Glomerular endothelial cell (primary cell): ENCODE measurements around the gene ARSB. TPM values are rescaled to one million over a fixed set of nuclear protein-coding genes. Genes with fewer than 3 reads are reported as not detected.
"Not testable (repeated sequence)": the region's sequence is repeated elsewhere in the genome, so short reads cannot be mapped to it uniquely, and the experiment has no call there.

Experiments used
- DNase-seq: peaks from one replicate; pipeline ENCODE4 v3.0.0-alpha.2; 2011; ENCODE audit warnings: low read depth, low spot score; ENCODE audit errors: extremely low read depth
- total RNA-seq: library from RNA; depleted of rRNA; stranded (reverse); fragments of >200 nt; gene quantifications from 2 replicates; pipeline ENCODE4 v1.2.3, GENCODE V29; 2015

Gene ARSB
- total RNA-seq, 1 donor from 2014 or later = 37.2 TPM

DNA sequence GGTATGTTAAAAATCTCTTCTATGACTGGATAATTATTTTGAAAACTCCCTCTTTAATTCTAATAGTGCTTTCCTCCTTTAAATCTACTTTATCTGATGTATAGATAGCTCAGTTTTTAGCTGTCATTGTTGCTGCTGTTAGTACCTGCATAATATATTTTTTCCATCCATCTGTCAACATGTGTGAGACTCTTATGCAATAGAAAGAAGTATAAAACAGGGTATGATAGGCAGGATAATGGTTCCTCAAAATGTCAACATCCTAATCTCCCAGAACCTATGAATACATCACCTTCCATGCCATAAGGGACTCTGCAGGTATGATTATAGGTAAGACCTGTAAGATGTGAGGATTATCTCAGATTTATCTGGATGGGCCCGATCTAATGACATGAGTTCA is 199.7 kb downstream of the ARSB start:
- no peak for DNase-seq

DNA sequence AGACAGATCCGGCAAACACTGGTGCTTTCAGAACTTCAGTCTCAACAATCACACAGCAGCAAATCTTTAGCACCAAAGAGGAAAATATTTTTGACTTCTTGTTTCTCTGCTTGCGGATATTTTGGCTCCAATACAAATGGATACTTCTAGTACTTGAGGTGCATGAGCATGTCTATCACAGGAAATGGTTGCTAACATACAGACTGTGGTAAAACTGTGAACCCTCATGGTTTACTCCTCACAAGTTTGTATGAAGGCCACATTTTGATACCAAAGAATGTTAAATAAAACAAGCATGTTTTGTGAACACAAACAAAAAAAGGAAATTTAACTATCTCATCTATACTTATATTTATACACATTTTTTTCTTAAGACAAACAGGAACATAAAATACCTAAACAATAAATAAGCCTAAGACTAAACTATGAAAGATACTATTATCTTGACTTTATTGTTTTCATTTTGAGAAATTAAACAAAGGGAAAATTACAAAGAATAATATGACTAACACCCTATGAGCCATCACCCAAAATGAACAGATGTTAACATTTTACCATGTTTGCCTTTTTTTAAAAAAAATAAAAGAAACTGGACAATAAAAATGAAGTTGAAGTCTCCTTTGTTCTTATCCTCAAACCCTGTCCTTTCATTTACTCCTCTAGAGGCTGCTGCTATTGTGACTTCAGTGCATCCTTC is 201.5 kb downstream of the ARSB start:
- DNase-seq = no peak

DNA sequence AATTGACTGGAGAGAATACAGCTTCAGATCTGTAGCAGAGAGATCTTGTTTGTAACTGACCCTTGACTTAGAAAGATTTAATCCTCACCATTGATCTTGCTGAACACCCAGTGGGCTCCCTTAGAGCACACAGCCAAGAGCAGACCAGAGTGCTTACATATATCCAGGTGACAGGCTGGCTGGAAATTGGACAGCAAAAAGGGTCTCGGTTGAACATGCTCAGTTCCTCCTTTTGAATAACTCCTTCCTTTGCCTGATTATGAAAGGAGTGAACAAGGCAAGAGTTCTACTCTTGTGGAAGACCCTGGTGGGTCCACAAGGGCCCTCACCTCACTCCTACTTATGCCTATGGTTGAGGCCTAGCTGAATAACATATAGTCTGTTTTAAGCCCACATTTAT is 202.4 kb downstream of the ARSB start:
- DNase-seq = no peak

DNA sequence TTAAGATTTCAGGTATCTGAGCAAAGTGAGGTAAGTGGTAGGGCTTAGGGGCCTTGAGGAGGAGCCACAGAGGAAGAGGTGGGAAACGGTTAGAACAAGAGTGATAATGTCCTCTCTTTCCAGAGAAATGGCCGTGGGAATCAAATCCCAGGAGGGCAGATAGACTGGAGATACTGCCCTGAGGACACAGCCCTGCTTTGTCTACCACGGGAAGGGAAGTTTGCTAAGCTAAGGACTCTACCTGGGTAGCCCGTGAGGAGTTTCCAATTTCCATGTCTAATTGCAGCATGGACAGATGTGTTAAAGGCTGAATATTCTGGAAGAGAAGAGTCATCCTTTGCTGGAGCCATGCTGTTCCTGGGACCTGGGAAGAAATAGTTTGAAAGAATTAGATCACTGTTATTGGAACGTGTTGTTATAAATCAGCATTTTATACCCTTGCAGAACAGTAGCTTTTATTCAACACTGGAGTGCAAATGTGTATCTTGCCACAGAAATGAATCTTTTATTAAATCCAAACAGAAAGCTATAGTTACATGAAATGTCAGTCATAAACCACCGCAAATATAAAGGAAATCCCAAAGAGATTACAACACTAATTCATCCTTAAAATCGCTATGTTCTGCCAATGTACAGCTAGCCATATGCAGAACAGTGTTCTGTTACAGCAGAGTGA is 203.4 kb downstream of the ARSB start:
- DNase-seq = no peak

DNA sequence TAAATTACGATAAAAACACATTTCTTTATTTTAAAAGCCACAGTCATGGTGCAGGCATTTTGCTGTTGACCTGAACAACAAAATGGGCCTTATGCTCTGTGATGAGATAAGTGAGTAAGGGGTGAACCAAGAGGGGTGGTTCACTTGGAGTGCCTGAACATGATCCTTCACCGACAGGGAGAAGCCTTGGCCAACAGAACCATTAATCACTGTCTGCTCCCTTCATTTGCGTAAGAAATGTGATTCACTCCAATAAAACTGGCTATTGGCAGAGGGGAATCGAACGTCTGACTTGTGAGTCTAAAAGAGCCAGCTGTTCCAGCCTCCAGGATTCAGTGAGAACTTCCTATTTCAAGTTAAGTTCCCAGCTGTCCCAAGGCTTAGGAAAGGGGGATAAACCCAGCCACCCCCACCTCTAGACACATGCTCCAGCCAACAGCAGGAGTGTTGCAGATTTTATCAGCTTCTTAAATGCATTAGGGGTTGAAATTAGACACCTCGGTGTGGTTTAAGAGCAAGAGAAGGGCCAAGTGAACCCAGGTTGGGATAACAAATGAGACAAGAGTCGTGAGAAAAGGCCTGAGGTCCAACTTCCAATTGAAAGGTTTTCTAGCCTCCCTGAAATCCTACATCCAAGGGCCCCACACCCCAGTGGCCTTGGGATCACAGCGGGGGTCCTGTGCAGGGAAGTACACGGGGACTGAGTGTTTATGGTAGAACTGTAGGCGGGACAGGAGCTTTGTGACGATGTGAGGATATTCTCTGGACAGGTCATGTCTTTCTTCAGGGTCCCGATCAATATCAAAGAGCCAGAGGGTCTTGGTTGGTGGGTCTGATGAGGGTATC is 205.1 kb downstream of the ARSB start:
- DNase-seq = no peak

DNA sequence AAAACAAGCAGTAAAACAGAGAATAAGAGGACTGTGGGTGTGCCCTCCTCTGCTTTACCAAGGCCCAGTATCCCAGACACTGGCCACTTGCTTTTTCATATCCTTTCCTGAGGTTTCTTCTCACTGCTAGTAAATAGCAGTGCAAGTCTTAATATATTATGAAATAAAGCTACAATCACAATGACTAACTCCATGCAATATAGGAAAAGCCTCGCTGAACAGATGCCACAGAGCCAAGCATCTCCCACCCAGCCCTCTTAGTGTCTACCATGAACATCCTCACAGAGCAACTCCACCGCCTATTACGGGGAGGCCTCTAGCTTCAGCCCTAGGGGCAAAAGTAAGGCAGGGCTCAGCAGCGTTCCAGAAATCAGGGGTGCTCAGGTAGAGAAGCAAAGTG is 205.8 kb downstream of the ARSB start:
- no peak for DNase-seq

DNA sequence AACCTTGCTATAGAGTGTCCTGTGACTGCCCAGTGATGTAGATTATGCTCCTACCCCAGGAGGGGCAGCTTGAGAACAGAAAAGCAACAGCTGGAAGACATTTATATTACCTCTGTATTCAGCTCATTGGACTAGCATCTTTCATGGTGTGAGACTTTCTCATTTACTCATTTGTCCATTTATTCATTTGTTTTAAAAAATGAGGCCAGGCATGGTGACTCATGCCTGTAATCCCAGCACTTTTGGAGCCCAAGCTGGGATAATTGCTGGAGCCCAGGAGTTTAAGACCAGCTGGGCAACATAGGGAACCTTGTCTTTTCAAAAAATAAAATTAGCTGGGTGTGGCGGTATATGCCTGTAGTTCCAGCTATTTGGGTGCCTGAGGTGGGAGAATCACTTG is 206.6 kb downstream of the ARSB start:
- DNase-seq = no peak

DNA sequence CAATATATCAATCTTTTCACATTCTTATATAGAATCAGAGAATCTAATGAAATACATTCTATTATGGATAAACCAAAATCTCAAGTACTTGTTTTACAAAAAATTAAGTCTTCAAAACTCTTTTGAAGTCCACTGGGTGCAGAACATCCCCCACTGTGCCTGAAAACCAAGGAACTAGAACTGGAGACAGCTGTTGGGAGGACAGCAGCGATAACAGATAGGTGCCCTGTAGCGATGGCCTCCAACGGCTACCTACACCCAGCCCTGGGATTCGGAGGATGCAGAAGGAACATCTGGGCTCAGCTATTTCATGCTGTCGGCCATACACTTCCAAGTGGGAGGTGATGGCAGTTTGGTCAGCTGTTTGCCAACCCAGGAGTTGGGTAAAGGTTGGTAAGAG is 207.2 kb downstream of the ARSB start:
- DNase-seq = no peak

DNA sequence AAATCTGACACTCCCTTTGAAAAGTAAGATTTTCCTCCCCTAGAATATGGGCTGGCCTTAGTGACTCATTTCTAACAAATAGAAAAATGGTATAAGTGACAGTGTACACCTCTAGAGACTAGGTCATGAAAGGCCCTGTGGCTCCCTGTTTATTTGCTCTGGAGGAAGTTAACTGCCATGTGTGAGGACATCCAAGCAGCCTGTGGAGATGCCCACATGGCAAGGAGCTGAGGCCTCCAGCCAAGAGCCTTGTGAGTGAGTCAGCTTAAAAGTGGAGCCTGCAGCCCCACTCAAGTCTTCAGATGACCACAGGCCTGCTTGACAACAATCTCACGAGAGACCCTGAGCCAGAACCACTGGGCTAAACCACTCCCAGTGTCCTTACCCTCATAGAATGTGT is 208.5 kb downstream of the ARSB start:
- DNase-seq = no peak

DNA sequence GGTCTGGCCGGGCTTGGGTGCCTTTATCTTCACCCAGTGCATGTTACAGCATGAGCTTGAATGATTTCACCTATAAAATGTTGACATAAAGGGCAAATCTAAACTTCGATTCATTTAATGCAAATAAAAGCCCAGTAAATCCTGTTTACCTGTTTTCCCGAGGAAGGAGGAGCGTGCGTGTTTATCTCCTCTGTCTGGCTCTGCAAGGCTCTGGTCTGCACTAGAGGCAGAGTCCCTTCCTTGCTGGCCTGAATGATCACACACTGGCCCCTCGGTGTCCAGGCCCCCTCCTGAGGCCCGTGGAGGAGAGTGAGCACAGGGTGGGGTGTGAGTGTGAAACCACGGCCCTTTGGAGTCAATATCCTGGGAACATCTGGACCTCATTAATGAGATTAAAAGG is 211.5 kb downstream of the ARSB start:
- no peak for DNase-seq

DNA sequence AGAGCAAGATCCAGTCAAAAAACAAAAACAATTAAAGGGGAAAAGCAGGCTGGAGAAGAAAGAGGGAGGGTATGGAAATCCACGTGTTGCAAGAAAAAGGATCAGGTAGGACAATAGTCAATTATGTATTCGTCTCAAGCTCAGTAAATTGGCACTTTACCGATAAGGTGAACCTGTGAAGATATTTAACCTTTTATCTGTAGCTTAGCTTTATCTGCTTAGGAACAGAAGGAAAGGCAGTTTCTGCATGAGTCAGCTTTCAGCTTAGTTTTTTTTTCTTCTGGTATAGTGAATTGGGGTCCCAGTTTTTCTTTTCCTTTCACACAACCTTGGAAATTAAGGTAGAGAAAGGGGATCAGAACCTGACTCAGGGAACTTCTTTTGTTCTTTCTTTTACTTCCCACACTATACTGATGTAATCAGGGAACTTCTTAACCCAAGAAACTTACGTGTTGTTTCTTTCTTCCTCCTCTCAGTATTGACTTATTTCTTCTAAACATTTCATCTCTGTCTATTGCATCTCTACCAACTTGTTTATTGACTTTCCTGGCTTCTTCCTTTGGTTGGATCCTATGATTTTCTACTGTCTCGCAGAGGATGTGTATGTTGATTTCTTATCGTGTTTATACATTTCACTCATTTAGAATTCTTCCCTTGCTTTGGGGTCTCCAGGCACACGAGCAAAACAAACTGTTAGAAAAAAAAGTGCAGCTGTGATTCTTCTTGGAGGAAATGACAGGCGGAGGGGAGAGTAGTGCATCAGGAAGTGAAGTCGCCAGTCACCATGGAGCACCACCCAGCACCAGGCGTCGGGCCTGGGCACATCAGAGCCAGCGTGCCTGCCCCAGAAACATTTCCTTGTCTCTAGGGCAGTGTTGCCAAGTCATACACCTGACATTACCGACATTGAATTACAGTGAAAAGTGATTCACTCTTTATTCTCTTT is 213.6 kb downstream of the ARSB start:
- peak; percentile 57 for DNase-seq

DNA sequence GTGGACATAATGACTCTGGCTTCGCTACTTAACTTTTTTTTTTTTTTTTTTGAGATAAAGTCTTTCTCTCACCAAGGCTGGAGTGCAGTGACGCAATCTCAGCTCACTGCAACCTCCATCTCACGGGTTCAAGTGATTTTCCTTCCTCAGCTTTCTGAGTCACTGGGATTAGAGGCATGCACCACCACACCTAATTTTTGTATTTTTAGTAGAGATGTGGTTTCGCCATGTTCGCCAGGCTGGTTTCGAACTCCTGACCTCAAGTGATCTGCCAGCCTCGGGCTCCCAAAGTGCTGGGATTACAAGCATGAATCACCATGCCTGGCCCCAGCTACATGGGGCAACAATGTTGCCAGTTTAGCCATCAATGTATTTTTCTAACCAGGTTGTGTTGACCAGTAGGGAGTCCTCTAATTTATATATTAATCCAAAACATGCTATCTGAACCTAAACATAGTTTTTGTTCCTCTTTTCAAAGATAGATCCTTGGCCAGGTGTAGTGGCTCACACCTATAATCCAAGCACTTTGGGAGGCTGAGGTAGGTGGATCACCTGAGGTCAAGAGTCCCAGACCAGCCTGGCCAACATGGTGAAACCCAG is 216.2 kb downstream of the ARSB start:
- DNase-seq = no peak

DNA sequence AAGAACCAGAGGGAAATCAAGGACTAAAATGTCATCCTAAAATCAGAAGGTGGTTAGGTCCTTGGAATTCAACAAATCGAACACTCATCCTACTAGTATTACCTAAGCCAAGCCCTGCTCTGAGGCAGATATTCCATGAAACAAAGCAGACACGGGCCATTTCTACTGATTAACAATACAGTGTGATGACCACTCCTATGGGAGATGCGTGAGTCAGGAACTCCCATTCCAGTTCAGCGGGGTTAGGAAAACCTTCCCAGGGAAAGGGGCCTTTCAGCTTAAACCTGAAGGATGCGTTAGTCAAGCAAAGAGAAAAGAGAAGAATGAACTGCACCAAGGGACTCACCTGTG is 218.7 kb downstream of the ARSB start:
- DNase-seq = no peak

DNA sequence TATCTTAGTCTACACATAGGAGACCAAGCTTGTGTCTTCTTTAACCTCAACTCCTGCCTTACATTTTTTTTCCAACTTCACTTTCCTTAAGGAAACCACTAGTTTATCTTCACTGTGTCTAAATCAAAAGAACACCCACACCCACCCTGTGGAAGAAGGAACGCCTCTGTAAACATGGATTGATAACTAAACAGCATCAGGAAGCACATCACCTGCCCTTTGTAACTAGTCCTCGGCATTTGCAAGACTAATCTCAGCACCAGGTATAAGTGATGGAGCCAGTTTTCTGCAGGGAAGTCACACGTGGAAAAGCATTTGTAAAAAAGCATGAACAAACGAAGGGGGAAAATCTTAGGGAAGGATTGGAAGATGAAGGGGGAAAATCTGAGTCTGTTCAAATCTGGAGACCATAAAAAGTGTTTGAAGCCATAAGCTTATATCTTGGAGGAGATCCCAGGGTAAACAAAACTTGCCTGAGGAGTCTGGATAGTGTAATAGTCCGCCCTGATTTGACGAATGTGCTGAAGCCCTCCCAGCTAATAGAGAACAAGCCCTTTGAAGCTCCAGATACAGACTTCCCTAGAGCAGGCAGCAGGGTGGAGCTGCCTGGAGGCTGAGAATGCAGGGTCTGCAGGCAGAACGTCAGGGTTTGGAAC is 219.2 kb downstream of the ARSB start:
- DNase-seq = no peak

DNA sequence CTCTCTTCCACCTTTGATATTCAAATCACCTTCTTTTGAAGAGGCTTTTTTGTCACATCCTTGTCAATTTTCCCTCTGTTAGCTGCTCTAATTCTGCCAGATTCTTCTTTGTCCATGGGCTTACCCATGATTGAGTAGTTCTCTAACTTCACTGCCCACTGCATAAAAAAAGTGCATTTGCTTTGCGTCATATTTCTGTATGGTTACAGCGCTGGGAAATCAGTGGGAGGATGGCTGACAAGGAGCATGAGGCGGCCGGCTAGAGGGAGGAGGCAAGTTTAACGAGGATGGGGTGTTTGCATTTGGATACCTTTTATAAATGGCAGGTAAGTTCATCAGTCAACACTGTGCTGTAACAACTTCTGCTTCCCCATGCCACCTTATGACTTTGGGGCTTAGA is 220.0 kb downstream of the ARSB start:
- no peak for DNase-seq

DNA sequence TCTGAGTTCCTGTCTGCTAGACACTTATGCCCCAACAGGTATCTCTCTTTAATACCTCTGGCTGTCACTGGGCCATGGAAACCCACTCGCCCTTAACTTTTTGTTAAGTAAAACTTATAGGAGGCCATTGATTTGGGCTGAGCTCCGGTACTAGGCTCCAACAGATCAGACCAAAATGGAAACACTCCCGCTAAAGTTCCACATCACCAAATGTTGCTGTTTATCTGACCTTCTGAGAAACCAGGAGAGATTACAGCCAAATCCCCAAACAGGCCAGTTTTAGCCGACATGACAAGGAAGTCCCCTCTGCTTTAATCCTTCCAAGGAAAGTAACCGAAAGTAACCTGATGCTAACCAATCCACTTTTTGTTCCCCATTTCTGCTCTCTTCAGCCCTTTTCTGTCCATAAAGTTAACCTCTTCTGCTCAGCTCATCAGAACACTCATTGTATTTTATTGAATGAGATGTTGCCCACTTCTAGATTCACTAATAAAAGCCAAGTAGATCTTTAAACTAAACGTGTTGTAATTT is 221.4 kb downstream of the ARSB start:
- DNase-seq = no peak

DNA sequence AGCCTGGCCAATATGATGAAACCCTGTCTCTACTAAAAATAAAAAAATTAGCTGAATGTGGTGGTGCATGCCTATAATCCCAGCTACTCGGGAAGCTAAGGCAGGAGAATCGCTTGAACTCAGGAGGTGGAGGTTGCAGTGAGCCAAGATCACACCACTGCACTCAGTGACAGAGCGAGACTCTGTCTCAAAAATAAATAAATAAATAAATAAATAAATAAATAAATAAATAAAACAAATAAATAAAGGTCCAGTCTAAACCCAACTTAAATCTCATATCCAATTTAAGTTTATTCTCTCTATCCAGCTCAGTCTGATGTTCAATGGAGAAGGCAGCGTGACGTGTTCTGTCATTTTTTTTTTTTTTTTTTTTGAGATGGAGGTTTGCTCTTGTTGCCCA is 222.4 kb downstream of the ARSB start:
- not testable (repeated sequence) for DNase-seq

DNA sequence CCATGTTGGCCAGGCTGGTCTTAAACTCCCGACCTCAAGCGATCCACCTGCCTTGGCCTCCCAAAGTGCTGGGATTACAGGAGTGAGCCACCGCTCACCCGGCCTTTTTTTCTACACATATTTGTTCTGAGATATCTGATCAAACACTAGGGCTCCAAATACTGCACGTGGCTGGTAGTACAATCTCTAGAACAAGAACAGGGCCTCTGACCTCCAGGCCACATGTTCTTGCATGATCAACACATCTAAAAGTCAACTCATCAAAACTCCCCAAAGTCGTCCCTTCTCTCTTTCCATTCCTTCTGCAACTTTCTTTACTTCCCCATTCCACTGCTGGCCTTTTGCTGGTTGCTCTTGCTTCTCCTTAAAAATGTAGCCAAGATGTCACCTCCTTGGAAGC is 223.3 kb downstream of the ARSB start:
- no peak for DNase-seq

DNA sequence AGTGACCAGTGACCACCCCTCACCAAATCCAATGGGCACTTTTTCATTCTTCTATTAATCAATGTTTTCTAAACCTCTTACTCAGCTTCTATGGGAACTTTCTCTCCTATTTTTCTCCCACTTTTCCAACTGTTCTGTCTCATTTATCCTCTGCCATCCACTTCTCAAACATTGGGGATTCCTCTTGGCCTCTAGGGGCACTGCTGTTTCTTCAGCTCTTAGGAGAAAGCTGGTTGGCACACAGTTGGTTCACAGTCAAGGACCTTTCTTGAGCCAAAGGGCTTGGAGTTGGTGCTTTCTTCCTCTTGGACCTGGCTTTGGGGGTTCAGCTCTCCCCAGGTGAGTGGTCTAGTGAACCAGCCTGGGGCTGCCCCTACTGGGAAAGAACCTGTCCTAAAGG is 224.3 kb downstream of the ARSB start:
- no peak for DNase-seq

DNA sequence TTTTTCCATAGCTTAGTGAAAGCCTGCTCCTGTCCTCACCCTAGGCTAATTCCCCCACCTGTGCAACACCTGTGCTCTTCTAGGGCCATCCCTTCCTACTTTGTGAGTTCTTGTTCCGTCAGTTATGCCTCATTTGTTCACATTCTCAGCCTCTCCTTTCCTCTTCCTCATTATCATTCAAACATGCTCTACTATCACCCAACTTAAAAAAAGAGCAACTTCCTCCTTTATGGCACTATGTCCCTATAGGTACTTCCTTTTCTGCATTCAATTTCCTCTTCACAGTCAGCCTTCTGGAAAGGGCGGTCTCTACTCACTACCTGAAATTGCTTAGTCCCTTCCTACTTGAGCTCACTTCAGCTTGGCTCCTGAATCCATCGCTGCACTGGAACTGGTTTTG is 224.7 kb downstream of the ARSB start:
- no peak for DNase-seq
